Measurements from ENCODE around the gene EAF1. TPM values are rescaled to one million over a fixed set of nuclear protein-coding genes. Genes with fewer than 3 reads are reported as not detected.
"Not testable (repeated sequence)": the region's sequence is repeated elsewhere in the genome, so short reads cannot be mapped to it uniquely, and the experiment has no call there.

Gene EAF1
- total RNA-seq, 2 donors from 2014 or later, result 22.7 to 34.3 TPM

- Histone ChIP-seq H3K36me3 (no peaks in the 10 kb centered on the region), H3K4me3 (no peak overlapping the region), H3K4me1 (ENCODE audit: control insufficient read depth in 1 of 2, low read depth in 2 of 2) (no peaks in the 10 kb centered on the region), H3K27me3 (replicated peaks; ENCODE audit: insufficient read depth) (no peaks in the 10 kb centered on the region), H3K27ac (no peak overlapping the region), H3K9me3 (no peaks in the 10 kb centered on the region)
- TF ChIP-seq CTCF (IDR thresholded peaks at IDR 0.05), result no peak
- no peak for ATAC-seq (ENCODE audit: insufficient number of reproducible peaks, low FRiP score, low read depth)
- no peak for DNase-seq (ENCODE audit: low spot score)
These were observed 49.0 kb downstream of the EAF1 start for GRCh38 chr3:15476378-15476777.

GRCh38 chr3:15477951-15478639, 50.7 kb downstream of the EAF1 start:
- Histone ChIP-seq H3K4me3 (no peak overlapping the region), H3K27me3 (replicated peaks; ENCODE audit: insufficient read depth) (no peaks in the 10 kb centered on the region), H3K4me1 (ENCODE audit: control insufficient read depth in 1 of 2, low read depth in 2 of 2) (no peaks in the 10 kb centered on the region), H3K9me3 (no peaks in the 10 kb centered on the region), H3K27ac (no peak overlapping the region), H3K36me3 (no peaks in the 10 kb centered on the region)
- ATAC-seq (ENCODE audit: insufficient number of reproducible peaks, low FRiP score, low read depth) (no peak), DNase-seq (ENCODE audit: low spot score) (no peak)
- TF ChIP-seq CTCF (IDR thresholded peaks at IDR 0.05), result no peak

- Histone ChIP-seq H3K27me3 (replicated peaks; ENCODE audit: insufficient read depth) (no peaks in the 10 kb centered on the region), H3K4me1 (ENCODE audit: control insufficient read depth in 1 of 2, low read depth in 2 of 2) (no peaks in the 10 kb centered on the region), H3K27ac (no peak overlapping the region), H3K4me3 (no peak overlapping the region), H3K9me3 (no peaks in the 10 kb centered on the region), H3K36me3 (no peaks in the 10 kb centered on the region)
- TF ChIP-seq CTCF (IDR thresholded peaks at IDR 0.05), result no peak
- DNase-seq (ENCODE audit: low spot score), result no peak
- ATAC-seq (ENCODE audit: insufficient number of reproducible peaks, low FRiP score, low read depth), result no peak
These were observed 51.2 kb downstream of the EAF1 start for GRCh38 chr3:15478640-15478979.

- Histone ChIP-seq H3K36me3 (no peaks in the 10 kb centered on the region), H3K9me3 (no peaks in the 10 kb centered on the region), H3K4me1 (ENCODE audit: control insufficient read depth in 1 of 2, low read depth in 2 of 2) (no peaks in the 10 kb centered on the region), H3K27me3 (replicated peaks; ENCODE audit: insufficient read depth) (no peaks in the 10 kb centered on the region), H3K27ac (no peak overlapping the region), H3K4me3 (no peak overlapping the region)
- ATAC-seq (ENCODE audit: insufficient number of reproducible peaks, low FRiP score, low read depth), result no peak
- no peak for DNase-seq (ENCODE audit: low spot score)
- TF ChIP-seq CTCF (IDR thresholded peaks at IDR 0.05), result no peak
These were observed 52.2 kb downstream of the EAF1 start for GRCh38 chr3:15479400-15480224.

- H3K36me3 ChIP-seq; H3K9me3 ChIP-seq; H3K4me1 ChIP-seq (ENCODE audit: control insufficient read depth in 1 of 2, low read depth in 2 of 2); H3K4me3 ChIP-seq; DNase-seq (ENCODE audit: low spot score); H3K27ac ChIP-seq; ATAC-seq (ENCODE audit: insufficient number of reproducible peaks, low FRiP score, low read depth); H3K27me3 ChIP-seq (replicated peaks; ENCODE audit: insufficient read depth): not testable (repeated sequence)
These were observed 57.2 kb downstream of the EAF1 start for GRCh38 chr3:15484551-15484950.

All from thoracic aorta (tissue), 2 donors.